A549 (cell line): ENCODE measurements around the gene NNT. TPM values are rescaled to one million over a fixed set of nuclear protein-coding genes. Genes with fewer than 3 reads are reported as not detected.

Experiments
- ATAC-seq, 2 experiments: fragments of 200-7000 bp in 1 of 2; fragments of >200 bp in 1 of 2; cut with Nextera tagmentation in 1 of 2; cut with Tn5 transposase in 1 of 2; 3 replicates each; pipeline versions ENCODE4 v1.8.0 to v1.9.1; 2018 to 2020; ENCODE audit warnings: mild to moderate bottlenecking in 1 of 2, moderate library complexity in 1 of 2
- CTCF ChIA-PET: fragments of 300-600 bp; sonication (Branson Sonifier 250); formaldehyde crosslinking; extraction: SDS; loops from one replicate; lab custom pipeline; 2021; ENCODE audit warnings: antibody characterized with exemption, inconsistent platforms; lab: Yijun Ruan, JAX
- POLR2A ChIA-PET: fragments of 350-600 bp; formaldehyde crosslinking; extraction: SDS; loops from one replicate; lab custom pipeline; 2021; ENCODE audit warnings: antibody characterized with exemption, inconsistent platforms; lab: Yijun Ruan, JAX
- DNase-seq, 2 experiments: peaks; one replicate each; pipeline versions ENCODE4 v3.0.0 to v3.0.0-alpha.2; 2011 to 2016; ENCODE audit warnings: low read depth in 1 of 2, low spot score in 1 of 2
- FAIRE-seq: peaks from 2 replicates; lab custom pipeline; 2011; peaks lifted over from hg19 to GRCh38; lab: Jason Lieb, UNC
- H3K27ac ChIP-seq, 2 experiments: fragments of >200 bp; sonication (Bioruptor Twin); formaldehyde crosslinking; 3 replicates each; pipeline ENCODE4 v1.5.1; 2016 to 2017
- H3K4me1 ChIP-seq: fragments of >200 bp; sonication (Bioruptor Twin); formaldehyde crosslinking; 3 replicates; pipeline ENCODE4 v1.6.1; 2016
- H3K4me2 ChIP-seq: fragments of >200 bp; sonication (Bioruptor Twin); formaldehyde crosslinking; 3 replicates; pipeline ENCODE4 v1.6.1; 2016
- H3K4me3 ChIP-seq: fragments of >200 bp; sonication (Bioruptor Twin); formaldehyde crosslinking; 3 replicates; pipeline ENCODE4 v1.5.1; 2016
- H3K9me3 ChIP-seq: fragments of >200 bp; sonication (Bioruptor Twin); formaldehyde crosslinking; 3 replicates; pipeline ENCODE4 v1.6.1; 2016
- BCL3 ChIP-seq: fragments of >200 bp; sonication (Bioruptor Twin); formaldehyde crosslinking; IDR thresholded peaks from 3 replicates; pipeline ENCODE4 v1.6.1; 2016
- CHD4 ChIP-seq: fragments of 200-600 bp; sonication (generic); IDR thresholded peaks from 2 replicates; pipeline ENCODE4 v1.6.1; 2016; ENCODE audit warnings: antibody characterized with exemption, mild to moderate bottlenecking, borderline replicate concordance
- EHF ChIP-seq: fragments of 250-450 bp; sonication (Bioruptor Pico); IDR thresholded peaks from 2 replicates; pipeline ENCODE4 v1.5.0; 2020; ENCODE audit warnings: mild to moderate bottlenecking
- ELK1 ChIP-seq: fragments of 150-350 bp; IDR thresholded peaks from 2 replicates; pipeline ENCODE4 v1.6.1; 2014; ENCODE audit warnings: low read depth, mild to moderate bottlenecking, low read length
- FOSB ChIP-seq: fragments of 250-450 bp; sonication (Bioruptor Pico); IDR thresholded peaks from 2 replicates; pipeline ENCODE4 v1.5.0; 2020; ENCODE audit warnings: mild to moderate bottlenecking, moderate library complexity
- HMGXB4 ChIP-seq: fragments of 250-450 bp; sonication (Bioruptor Pico); IDR thresholded peaks from 2 replicates; pipeline ENCODE4 v1.5.0; 2021; ENCODE audit warnings: mild to moderate bottlenecking, moderate library complexity, borderline replicate concordance
- HOXA7 ChIP-seq: fragments of 250-450 bp; sonication (Bioruptor Pico); IDR thresholded peaks from 2 replicates; pipeline ENCODE4 v1.5.0; 2020; ENCODE audit warnings: mild to moderate bottlenecking, moderate library complexity
- HOXB13 ChIP-seq: fragments of 250-450 bp; sonication (Bioruptor Pico); IDR thresholded peaks from 2 replicates; pipeline ENCODE4 v1.5.0; 2020; ENCODE audit warnings: low read depth, mild to moderate bottlenecking, moderate library complexity
- JUN ChIP-seq, 2 experiments: fragments of >200 bp; sonication (Bioruptor Twin); formaldehyde crosslinking; IDR thresholded peaks; 2 replicates in 1 of 2; 3 replicates in 1 of 2; pipeline ENCODE4 v1.6.1; 2016 to 2017
- JUNB ChIP-seq: fragments of >200 bp; sonication (Bioruptor Twin); formaldehyde crosslinking; IDR thresholded peaks from 2 replicates; pipeline ENCODE4 v1.6.1; 2016
- KDM5A ChIP-seq: fragments of 200-600 bp; sonication (generic); IDR thresholded peaks from 2 replicates; pipeline ENCODE4 v1.6.1; 2016; ENCODE audit warnings: antibody characterized with exemption, mild to moderate bottlenecking
- MAZ ChIP-seq: fragments of 150-350 bp; IDR thresholded peaks from 2 replicates; pipeline ENCODE4 v1.6.1; 2014; ENCODE audit warnings: antibody characterized with exemption, low read depth, low read length, borderline replicate concordance
- NFE2L2 ChIP-seq: fragments of 150-350 bp; conservative IDR thresholded peaks from 2 replicates; pipeline ENCODE4 v1.6.1; 2014; ENCODE audit warnings: low read length
- NPAS2 ChIP-seq: fragments of 250-450 bp; sonication (Bioruptor Pico); IDR thresholded peaks from 2 replicates; pipeline ENCODE4 v1.8.0; 2022; ENCODE audit warnings: mild to moderate bottlenecking, moderate library complexity, borderline replicate concordance
- NR3C1 ChIP-seq: fragments of >200 bp; sonication (Bioruptor Twin); formaldehyde crosslinking; IDR thresholded peaks from 3 replicates; pipeline ENCODE4 v1.6.1; 2017
- PBX3 ChIP-seq: IDR thresholded peaks from 2 replicates; pipeline ENCODE4 v1.6.1; 2012
- POLR2A ChIP-seq: IDR thresholded peaks from 2 replicates; pipeline ENCODE4 v1.6.1; 2012; ENCODE audit warnings: mild to moderate bottlenecking, low read length
- POLR2AphosphoS2 ChIP-seq: conservative IDR thresholded peaks from 2 replicates; pipeline ENCODE4 v1.6.1; 2012; ENCODE audit warnings: low read length, improper control_type of control experiment, inconsistent platforms
- RCOR1 ChIP-seq: fragments of 150-350 bp; IDR thresholded peaks from 2 replicates; pipeline ENCODE4 v1.6.1; 2014; ENCODE audit warnings: antibody characterized with exemption, low read length, low read depth
- RNF2 ChIP-seq: fragments of 200-600 bp; sonication (generic); IDR thresholded peaks from 2 replicates; pipeline ENCODE4 v1.6.1; 2016; ENCODE audit warnings: low read depth, mild to moderate bottlenecking, antibody characterized with exemption, moderate library complexity, borderline replicate concordance
- SMC3 ChIP-seq: fragments of >200 bp; sonication (Bioruptor Twin); formaldehyde crosslinking; IDR thresholded peaks from 3 replicates; pipeline ENCODE4 v1.6.1; 2018; ENCODE audit warnings: inconsistent platforms
- SREBF2 ChIP-seq: fragments of 450-650 bp; IDR thresholded peaks from 2 replicates; pipeline ENCODE4 v1.6.1; 2014; ENCODE audit warnings: mild to moderate bottlenecking, moderate library complexity
- TFCP2L1 ChIP-seq: fragments of 250-450 bp; sonication (Bioruptor Pico); IDR thresholded peaks from 2 replicates; pipeline ENCODE4 v1.5.0; 2021; ENCODE audit warnings: mild to moderate bottlenecking
- TP53 ChIP-seq: fragments of 250-450 bp; sonication (Bioruptor Pico); IDR thresholded peaks from 2 replicates; pipeline ENCODE4 v1.5.0; 2021; ENCODE audit warnings: mild to moderate bottlenecking, moderate library complexity
- ZC3H11A ChIP-seq: fragments of 450-650 bp; IDR thresholded peaks from 2 replicates; pipeline ENCODE4 v1.6.1; 2014; ENCODE audit warnings: antibody characterized with exemption, mild to moderate bottlenecking
- WGBS: methylation state at CpG from one replicate; pipeline ENCODE4 v1.1.6; 2017; ENCODE audit errors: missing lambda C conversion rate; 5-methylcytosine and 5-hydroxymethylcytosine counted together
- polyA plus RNA-seq, 4 experiments: library from polyadenylated mRNA; depleted of rRNA in 3 of 4; stranded (reverse); fragments of >200 nt; fragmentation: RNase III in 1 of 4; extraction: RNeasy Plus Mini Kit Qiagen cat#74134 plus additional on column Dnase treatment in 1 of 4; gene quantifications; 2 replicates in 3 of 4; 3 replicates in 1 of 4; pipeline ENCODE4 v1.2.3, GENCODE V29; 2011 to 2017
- TF ChIP-seq, protein P1 (sequence below): fragments of >200 bp; sonication (Bioruptor Twin); formaldehyde crosslinking; IDR thresholded peaks from 2 replicates; pipeline ENCODE4 v1.6.1; 2016

NNT gene
- polyA plus RNA-seq, 2 of the 4 experiments (the other 2 are of a cell fraction), result 15.2 to 35.5 TPM

DNA sequence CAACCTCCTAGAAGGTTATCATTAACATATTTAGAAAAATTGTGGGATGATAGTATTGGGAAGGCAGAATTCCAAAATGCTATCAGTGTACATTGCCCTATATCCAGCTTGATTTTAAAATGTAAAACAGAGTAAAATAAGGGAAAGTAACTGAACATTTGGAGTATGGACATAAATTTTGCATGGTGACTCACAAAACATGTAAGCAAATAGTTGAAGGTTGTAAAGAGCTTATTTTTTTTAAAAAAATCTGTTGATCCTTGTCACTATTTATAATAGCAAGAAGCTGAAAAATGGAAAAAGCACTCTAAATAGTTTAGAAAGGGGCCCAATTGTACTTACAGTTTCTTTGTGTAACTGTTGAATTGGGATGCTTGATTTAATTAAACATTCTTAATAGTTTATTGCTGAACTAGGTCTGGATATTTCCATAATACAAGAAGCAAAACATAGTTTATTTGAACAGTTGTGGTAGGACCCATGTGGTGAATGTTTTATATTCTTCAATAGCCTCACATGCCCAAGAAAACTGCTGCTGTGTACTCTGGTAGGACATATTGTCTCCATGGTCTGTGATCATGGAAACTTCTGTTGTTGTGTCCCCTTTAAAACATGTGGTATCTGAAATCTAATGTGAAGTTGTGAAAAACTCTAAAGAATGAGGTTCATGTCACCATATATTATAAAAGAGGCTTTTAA is 82.4 kb downstream of the NNT start (continued):
- TF ChIP-seq PBX3, result no peak

DNA sequence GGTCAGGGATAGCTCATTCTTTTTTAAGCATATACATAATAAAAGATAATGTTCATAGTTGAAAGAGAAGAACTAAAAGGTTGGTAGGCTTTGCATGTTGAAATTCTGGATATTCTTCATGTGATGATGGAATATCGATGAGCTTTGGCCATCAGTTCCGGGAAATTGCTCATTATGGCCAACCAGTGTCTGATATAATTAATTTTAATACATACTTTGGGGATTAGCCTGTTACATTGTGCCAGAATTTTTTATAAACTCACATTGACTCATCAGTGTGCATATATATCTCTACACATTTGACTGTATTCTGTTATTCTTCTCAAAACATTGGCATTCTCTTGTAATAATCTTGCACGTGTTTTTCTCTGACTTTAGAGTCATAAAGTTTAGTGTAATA is 84.3 kb downstream of the NNT start:
- CTCF ChIA-PET, result no interaction called here

DNA sequence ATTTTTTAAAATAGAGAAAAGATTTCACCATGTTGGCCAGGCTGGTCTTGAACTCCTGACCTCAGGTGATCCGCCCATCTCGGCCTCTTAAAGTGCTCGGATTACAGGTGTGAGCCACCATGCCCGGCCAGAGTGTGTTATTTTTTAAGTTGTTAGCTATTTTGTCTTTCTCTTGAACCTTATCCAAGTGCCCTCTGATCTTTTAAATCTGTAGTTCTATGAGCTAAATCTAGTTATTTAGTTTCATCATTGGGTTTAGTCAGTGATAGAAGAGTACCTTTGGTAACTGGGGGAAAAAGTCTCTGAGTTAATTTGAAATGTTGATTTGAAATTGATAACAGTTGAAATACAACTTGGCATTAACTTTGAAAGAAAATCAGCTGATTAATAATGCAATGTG is 88.3 kb downstream of the NNT start:
- DNase-seq, result no peak
- POLR2A ChIA-PET, result no interaction called here
- CTCF ChIA-PET, result interaction anchor here (1.0 kb wide), 1 partner anchor 37 kb away, joined by 3 read pairs; no protein-coding TSS in a partner anchor
- H3K4me3 ChIP-seq, result no peak overlapping the region
- no peak for FAIRE-seq
- H3K4me1 ChIP-seq, result no peaks in the 10 kb centered on the region
- H3K9me3 ChIP-seq, result no peaks in the 10 kb centered on the region
- no peak overlapping the region for H3K4me2 ChIP-seq
- no peak for TF ChIP-seq HOXA7 (CRISPR knock-in tag)
- TF ChIP-seq TFCP2L1 (CRISPR knock-in tag), result no peak
- no peak for TF ChIP-seq ELK1
- TF ChIP-seq EHF (CRISPR knock-in tag), result no peak
- TF ChIP-seq HOXB13 (CRISPR knock-in tag), result no peak
- TF ChIP-seq, protein P1, sequence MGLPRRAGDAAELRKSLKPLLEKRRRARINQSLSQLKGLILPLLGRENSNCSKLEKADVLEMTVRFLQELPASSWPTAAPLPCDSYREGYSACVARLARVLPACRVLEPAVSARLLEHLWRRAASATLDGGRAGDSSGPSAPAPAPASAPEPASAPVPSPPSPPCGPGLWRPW, result no peak
- no peak for TF ChIP-seq SREBF2
- TF ChIP-seq TP53 (CRISPR knock-in tag), result no peak
- no peak for TF ChIP-seq NPAS2 (CRISPR knock-in tag)
- TF ChIP-seq NR3C1, result no peak
- TF ChIP-seq PBX3, result no peak
- no peak for TF ChIP-seq JUNB
- no peak for TF ChIP-seq SMC3
- no peak for TF ChIP-seq ZC3H11A
- no peak for TF ChIP-seq HMGXB4 (CRISPR knock-in tag)
- no peak for TF ChIP-seq CHD4
- no peak for TF ChIP-seq POLR2A
- TF ChIP-seq RCOR1, result no peak
- no peak for TF ChIP-seq MAZ
- TF ChIP-seq BCL3, result no peak
- no peak overlapping the region for H3K27ac ChIP-seq
- 82% methylated on average over 4 of the region's 4 CpGs for WGBS
- no peak for ATAC-seq

More for the DNA sequence above, 84.3 kb downstream of the NNT start:
- ATAC-seq, result no peak
- H3K4me3 ChIP-seq, result no peak overlapping the region
- H3K4me1 ChIP-seq, result no peaks in the 10 kb centered on the region
- H3K9me3 ChIP-seq, result no peaks in the 10 kb centered on the region
- no peak for TF ChIP-seq FOSB
- no peak for TF ChIP-seq TFCP2L1 (CRISPR knock-in tag)
- TF ChIP-seq JUN (IDR thresholded peaks at IDR 0.05), result no peak
- no peak for TF ChIP-seq NFE2L2
- TF ChIP-seq ZC3H11A, result no peak
- no peak for TF ChIP-seq KDM5A
- TF ChIP-seq POLR2AphosphoS2, result no peak
- TF ChIP-seq RNF2, result no peak
- DNase-seq, result no peak
- H3K4me2 ChIP-seq, result no peak overlapping the region
- no peak for FAIRE-seq
- H3K27ac ChIP-seq, result no peak overlapping the region
- POLR2A ChIA-PET, result no interaction called here
- 83% methylated on average over 3 of the region's 3 CpGs for WGBS
